ENCODE results near the gene KMO. TPM values are rescaled to one million over a fixed set of nuclear protein-coding genes. Genes with fewer than 3 reads are reported as not detected.

KMO gene
- total RNA-seq, 1 experiment from 2014 or later = 0.29 TPM

DNA sequence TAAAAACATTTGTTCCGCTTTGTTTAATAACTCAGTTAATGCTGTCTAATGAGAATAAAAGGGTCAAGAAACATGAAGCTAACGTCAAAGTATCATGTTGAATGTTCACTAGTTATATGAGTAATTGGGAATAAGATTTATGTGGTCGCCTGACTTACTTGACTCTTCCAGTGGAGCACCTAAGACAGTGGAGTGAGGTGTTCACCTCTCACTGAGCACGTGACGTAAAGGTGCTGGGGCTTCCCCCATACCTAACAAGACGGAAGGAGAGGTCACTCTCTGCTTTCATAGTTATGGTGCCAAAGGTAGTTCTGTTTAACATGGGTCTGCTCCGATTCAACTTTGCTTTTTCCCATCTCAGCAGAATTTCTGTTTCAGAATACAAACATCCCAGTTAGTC, 686 bp downstream of the KMO start:
- H3K36me3 ChIP-seq (ENCODE audit: low read depth, low read length) = no peaks in the 10 kb centered on the region
- no peak for ATAC-seq
- DNase-seq = no peak
- no peaks in the 10 kb centered on the region for H3K27me3 ChIP-seq (ENCODE audit: low read length)
- H3K9ac ChIP-seq (ENCODE audit: low read length) = no peak overlapping the region
- no TSS peak for BruUV-seq (replicated peaks)
- H3K9me2 ChIP-seq (replicated peaks; ENCODE audit: low read length) = no peaks in the 10 kb centered on the region
- H3K4me1 ChIP-seq (ENCODE audit: insufficient read depth, low read length) = peaks cover 29% of the 10 kb centered on the region
- no peaks in the 10 kb centered on the region for H3K79me2 ChIP-seq (ENCODE audit: low read length)
- intact Hi-C loops (cut with micrococcal nuclease) = loop anchor here (5.0 kb wide), 4 partner anchors 174 to 484 kb away; no protein-coding TSS in a partner anchor
- no peak overlapping the region for H3K4me2 ChIP-seq (ENCODE audit: low read length)
- ChIA-PET CTCF (interaction anchor here (0.6 to 1.3 kb wide), 4 partner anchors 72 to 1612 kb away, joined by 3 to 7 read pairs (median 4); no protein-coding TSS in a partner anchor), POLR2A (ENCODE audit: unreplicated experiment) (interaction anchor here (0.6 kb wide), 1 partner anchor 22 kb away, joined by 4 read pairs; no protein-coding TSS in a partner anchor)
- no peaks in the 10 kb centered on the region for H3K9me3 ChIP-seq (ENCODE audit: low read length)
- H4K20me1 ChIP-seq (ENCODE audit: low read length) = no peaks in the 10 kb centered on the region
- no peak overlapping the region for H3K4me3 ChIP-seq (ENCODE audit: low read length)
- no peak for TF ChIP-seq EZH2 (IDR thresholded peaks at IDR 0.05; ENCODE audit: low read length, unreplicated experiment)
- TF ChIP-seq, protein P1, sequence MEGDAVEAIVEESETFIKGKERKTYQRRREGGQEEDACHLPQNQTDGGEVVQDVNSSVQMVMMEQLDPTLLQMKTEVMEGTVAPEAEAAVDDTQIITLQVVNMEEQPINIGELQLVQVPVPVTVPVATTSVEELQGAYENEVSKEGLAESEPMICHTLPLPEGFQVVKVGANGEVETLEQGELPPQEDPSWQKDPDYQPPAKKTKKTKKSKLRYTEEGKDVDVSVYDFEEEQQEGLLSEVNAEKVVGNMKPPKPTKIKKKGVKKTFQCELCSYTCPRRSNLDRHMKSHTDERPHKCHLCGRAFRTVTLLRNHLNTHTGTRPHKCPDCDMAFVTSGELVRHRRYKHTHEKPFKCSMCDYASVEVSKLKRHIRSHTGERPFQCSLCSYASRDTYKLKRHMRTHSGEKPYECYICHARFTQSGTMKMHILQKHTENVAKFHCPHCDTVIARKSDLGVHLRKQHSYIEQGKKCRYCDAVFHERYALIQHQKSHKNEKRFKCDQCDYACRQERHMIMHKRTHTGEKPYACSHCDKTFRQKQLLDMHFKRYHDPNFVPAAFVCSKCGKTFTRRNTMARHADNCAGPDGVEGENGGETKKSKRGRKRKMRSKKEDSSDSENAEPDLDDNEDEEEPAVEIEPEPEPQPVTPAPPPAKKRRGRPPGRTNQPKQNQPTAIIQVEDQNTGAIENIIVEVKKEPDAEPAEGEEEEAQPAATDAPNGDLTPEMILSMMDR (conservative IDR thresholded peaks at IDR 0.05; ENCODE audit: low read depth, low read length) = no peak
- H2AFZ ChIP-seq (ENCODE audit: low read length) = no peak overlapping the region
- H3K27ac ChIP-seq (ENCODE audit: low read length) = no peak overlapping the region
- H3F3A ChIP-seq (ENCODE audit: low read length, unreplicated experiment) = no peaks in the 10 kb centered on the region

DNA sequence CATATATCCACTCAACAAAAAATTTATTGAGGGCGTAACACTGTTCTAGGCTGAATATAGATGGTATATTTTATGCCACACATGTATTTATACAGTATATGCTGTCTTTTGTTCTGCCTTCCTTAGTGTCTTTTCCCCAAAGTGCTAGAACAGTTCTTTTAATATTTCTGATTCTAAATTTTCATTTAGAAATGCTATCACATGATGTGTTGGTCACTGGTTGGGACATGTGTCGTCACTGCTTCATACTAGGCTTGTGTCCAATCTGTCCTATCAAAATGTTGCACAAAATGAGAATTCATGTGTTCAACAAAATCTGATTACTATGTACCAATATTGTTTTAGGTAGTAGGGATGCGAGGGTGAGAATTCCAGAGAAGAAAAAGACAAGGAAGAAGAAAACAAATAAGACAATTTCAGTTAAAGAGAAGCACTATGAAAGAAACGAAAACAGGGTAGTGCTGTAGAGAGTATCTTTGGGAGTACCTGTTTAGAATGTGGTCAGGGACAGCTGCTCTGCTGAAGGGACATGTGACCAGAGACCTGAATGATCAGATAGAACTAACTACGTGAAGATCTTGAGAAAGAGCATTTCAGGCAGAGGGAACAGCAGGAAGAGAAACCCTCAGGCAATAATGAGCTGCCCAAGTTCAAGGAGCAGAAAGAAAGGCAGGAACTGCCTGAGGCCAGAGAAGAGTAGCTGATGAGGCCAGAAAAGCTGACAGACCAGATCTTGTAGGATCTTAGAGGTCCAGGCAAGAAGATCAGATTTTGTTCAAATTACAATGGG, 1.3 kb downstream of the KMO start:
- TF ChIP-seq, protein P1 (conservative IDR thresholded peaks at IDR 0.05; ENCODE audit: low read depth, low read length) = no peak
- TF ChIP-seq EZH2phosphoT487 (IDR thresholded peaks at IDR 0.05; ENCODE audit: borderline replicate concordance, low read length) = no peak
- no peak for TF ChIP-seq EZH2 (IDR thresholded peaks at IDR 0.05; ENCODE audit: low read length, unreplicated experiment)
- Histone ChIP-seq H3K27ac (ENCODE audit: low read length) (peak overlapping the region; percentile 11), H2AFZ (ENCODE audit: low read length) (peak overlapping the region; percentile 25; the same call in 1 of the 2 replicates), H3K36me3 (ENCODE audit: low read depth, low read length) (no peaks in the 10 kb centered on the region), H3K4me3 (ENCODE audit: low read length) (no peak overlapping the region), H3K79me2 (ENCODE audit: low read length) (no peaks in the 10 kb centered on the region), H3K9ac (ENCODE audit: low read length) (no peak overlapping the region), H3K9me2 (replicated peaks; ENCODE audit: low read length) (no peaks in the 10 kb centered on the region), H3F3A (ENCODE audit: low read length, unreplicated experiment) (no peaks in the 10 kb centered on the region), H4K20me1 (ENCODE audit: low read length) (no peaks in the 10 kb centered on the region), H3K4me2 (ENCODE audit: low read length) (peak overlapping the region; percentile 1), H3K9me3 (ENCODE audit: low read length) (no peaks in the 10 kb centered on the region), H3K4me1 (ENCODE audit: insufficient read depth, low read length) (peaks cover 29% of the 10 kb centered on the region), H3K27me3 (ENCODE audit: low read length) (no peaks in the 10 kb centered on the region)
- ChIA-PET CTCF (interaction anchor here (0.6 to 1.3 kb wide), 4 partner anchors 71 to 294 kb away, joined by 3 to 7 read pairs (median 4); no protein-coding TSS in a partner anchor), POLR2A (ENCODE audit: unreplicated experiment) (no interaction called here)
- no TSS peak for BruUV-seq (replicated peaks)
- DNase-seq = peak; percentile 65
- intact Hi-C loops (cut with micrococcal nuclease) = loop anchor here (5.0 kb wide), 4 partner anchors 174 to 484 kb away; no protein-coding TSS in a partner anchor
- no peak for ATAC-seq

DNA sequence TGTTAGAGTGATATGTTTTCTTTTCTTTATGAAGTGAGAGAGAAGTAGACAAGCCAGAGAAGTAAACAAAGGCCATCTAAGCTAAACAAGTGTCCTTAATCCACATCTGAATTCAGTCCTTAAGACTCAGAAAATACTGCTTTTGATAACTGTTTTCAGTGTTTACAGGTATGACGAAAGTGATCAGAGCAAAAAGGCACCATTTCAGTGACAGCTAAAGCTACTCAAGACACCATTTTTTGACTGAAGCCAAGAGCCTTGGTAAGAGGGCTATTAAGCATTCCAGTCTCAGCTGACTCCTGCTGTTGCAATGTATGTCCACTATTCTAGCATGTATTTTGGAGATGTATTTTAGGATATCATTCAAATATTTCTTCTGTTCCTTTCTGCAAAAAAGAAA, 4.1 kb downstream of the KMO start:
- POLR2A ChIA-PET (ENCODE audit: unreplicated experiment) = no interaction called here
- ATAC-seq = no peak
- H3K27me3 ChIP-seq (ENCODE audit: low read length) = no peaks in the 10 kb centered on the region
- H4K20me1 ChIP-seq (ENCODE audit: low read length) = no peaks in the 10 kb centered on the region
- no peak overlapping the region for H3K27ac ChIP-seq (ENCODE audit: low read length)
- no peaks in the 10 kb centered on the region for H3F3A ChIP-seq (ENCODE audit: low read length, unreplicated experiment)
- CTCF ChIA-PET = no interaction called here
- H3K9me3 ChIP-seq (ENCODE audit: low read length) = no peaks in the 10 kb centered on the region
- no peak overlapping the region for H3K4me3 ChIP-seq (ENCODE audit: low read length)
- no peak overlapping the region for H3K4me2 ChIP-seq (ENCODE audit: low read length)
- H3K9me2 ChIP-seq (replicated peaks; ENCODE audit: low read length) = no peaks in the 10 kb centered on the region
- no peak overlapping the region for H2AFZ ChIP-seq (ENCODE audit: low read length)
- no peaks in the 10 kb centered on the region for H3K79me2 ChIP-seq (ENCODE audit: low read length)
- H3K36me3 ChIP-seq (ENCODE audit: low read depth, low read length) = no peaks in the 10 kb centered on the region
- no TSS peak for BruUV-seq (replicated peaks)
- H3K9ac ChIP-seq (ENCODE audit: low read length) = no peak overlapping the region
- intact Hi-C loops (cut with micrococcal nuclease) = no loop called here
- TF ChIP-seq EZH2phosphoT487 (IDR thresholded peaks at IDR 0.05; ENCODE audit: borderline replicate concordance, low read length) = no peak
- TF ChIP-seq EZH2 (IDR thresholded peaks at IDR 0.05; ENCODE audit: low read length, unreplicated experiment) = no peak
- TF ChIP-seq, protein P1 (conservative IDR thresholded peaks at IDR 0.05; ENCODE audit: low read depth, low read length) = no peak
- no peak for DNase-seq
- peaks cover 26% of the 10 kb centered on the region for H3K4me1 ChIP-seq (ENCODE audit: insufficient read depth, low read length)
